Large intestine (tissue), 1 donor: Measurements from ENCODE around the gene ADTRP. TPM values are rescaled to one million over a fixed set of nuclear protein-coding genes. Genes with fewer than 3 reads are reported as not detected.

ENCODE experiments used
- polyA plus RNA-seq: library from polyadenylated mRNA; unstranded; fragments of 120-200 nt; gene quantifications from one replicate; pipeline ENCODE4 v1.2.1, GENCODE V29; 2013

ADTRP gene
- polyA plus RNA-seq, 1 donor, result 24.3 TPM

Other genes with a start within 250 kb of the ADTRP start
- gene TMEM170B, start 241.1 kb downstream of the ADTRP start, polyA plus RNA-seq, result 4.7 TPM
- 24.2 TPM for gene HIVEP1, start 233.5 kb upstream of the ADTRP start, polyA plus RNA-seq